Nephron progenitor cell (in vitro differentiated cells): ENCODE data around the gene POC5.

Experiments used
- DNase-seq: peaks from one replicate; pipeline ENCODE4 v3.0.0; 2021
- H3K27ac Mint-ChIP-seq: 2 replicates; pipeline ENCODE4 v1.8.0; 2021; ENCODE audit warnings: mild to moderate bottlenecking, moderate library complexity, mixed read lengths
- H3K27me3 Mint-ChIP-seq: 2 replicates; pipeline ENCODE4 v1.8.0; 2021; ENCODE audit warnings: mild to moderate bottlenecking, low read depth, mixed read lengths; ENCODE audit not compliant: poor library complexity
- H3K36me3 Mint-ChIP-seq: 2 replicates; pipeline ENCODE4 v1.8.0; 2021; ENCODE audit warnings: low read depth, mixed read lengths
- H3K4me1 Mint-ChIP-seq: 2 replicates; pipeline ENCODE4 v1.8.0; 2021; ENCODE audit warnings: mixed read lengths
- H3K4me3 Mint-ChIP-seq: 2 replicates; pipeline ENCODE4 v1.8.0; 2021; ENCODE audit warnings: mild to moderate bottlenecking, moderate library complexity, mixed read lengths
- H3K9me3 Mint-ChIP-seq: 2 replicates; pipeline ENCODE4 v1.8.0; 2021; ENCODE audit warnings: mild to moderate bottlenecking, moderate library complexity, mixed read lengths
- CTCF ChIP-seq: fragments of 200-600 bp; sonication (generic); IDR thresholded peaks from 2 replicates; pipeline ENCODE4 v1.5.0; 2021; ENCODE audit warnings: antibody characterized with exemption

Gene POC5

GRCh38 chr5:75627801-75628200, 89.4 kb downstream of the POC5 start:
- H3K27ac Mint-ChIP-seq, result no peak overlapping the region
- no peak for TF ChIP-seq CTCF
- DNase-seq, result no peak

GRCh38 chr5:75626959-75627358, 90.3 kb downstream of the POC5 start:
- DNase-seq, result no peak
- no peaks in the 10 kb centered on the region for H3K36me3 Mint-ChIP-seq
- no peaks in the 10 kb centered on the region for H3K9me3 Mint-ChIP-seq
- H3K4me1 Mint-ChIP-seq, result no peaks in the 10 kb centered on the region
- H3K27me3 Mint-ChIP-seq, result peaks cover 3% of the 10 kb centered on the region
- H3K27ac Mint-ChIP-seq, result no peak overlapping the region
- no peak for TF ChIP-seq CTCF
- H3K4me3 Mint-ChIP-seq, result no peak overlapping the region

More at GRCh38 chr5:75627801-75628200, 89.4 kb downstream of the POC5 start:
- no peaks in the 10 kb centered on the region for H3K36me3 Mint-ChIP-seq
- no peaks in the 10 kb centered on the region for H3K9me3 Mint-ChIP-seq
- no peaks in the 10 kb centered on the region for H3K4me1 Mint-ChIP-seq
- H3K27me3 Mint-ChIP-seq, result peaks cover 3% of the 10 kb centered on the region
- H3K4me3 Mint-ChIP-seq, result no peak overlapping the region
